Embryonic facial prominence (tissue), 1 donor: ENCODE measurements around the gene MVB12B.

Experiments
- DNase-seq: peaks from one replicate; pipeline ENCODE4 v3.0.0-alpha.2; 2016; ENCODE audit errors: extremely low spot score

MVB12B gene

DNA sequence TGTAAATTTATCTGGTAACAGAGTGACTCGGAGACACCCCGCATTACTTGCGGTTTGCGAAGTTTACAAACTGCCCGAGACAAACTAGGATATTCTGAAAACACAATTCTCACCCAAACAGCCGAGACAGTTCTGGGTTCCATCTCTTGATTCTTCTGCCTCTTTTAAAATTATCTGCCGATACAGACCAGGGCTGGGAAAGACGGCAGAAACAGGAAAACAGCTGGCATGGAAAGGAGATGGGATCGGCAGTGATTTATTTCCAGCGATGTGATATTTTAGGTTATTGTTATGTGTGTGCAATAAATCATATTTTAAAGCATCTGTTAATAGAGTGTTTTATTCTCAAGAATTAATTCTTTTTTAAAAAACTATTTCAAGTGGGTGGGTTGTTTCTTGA is 193.8 kb downstream of the MVB12B start:
- DNase-seq = no peak

DNA sequence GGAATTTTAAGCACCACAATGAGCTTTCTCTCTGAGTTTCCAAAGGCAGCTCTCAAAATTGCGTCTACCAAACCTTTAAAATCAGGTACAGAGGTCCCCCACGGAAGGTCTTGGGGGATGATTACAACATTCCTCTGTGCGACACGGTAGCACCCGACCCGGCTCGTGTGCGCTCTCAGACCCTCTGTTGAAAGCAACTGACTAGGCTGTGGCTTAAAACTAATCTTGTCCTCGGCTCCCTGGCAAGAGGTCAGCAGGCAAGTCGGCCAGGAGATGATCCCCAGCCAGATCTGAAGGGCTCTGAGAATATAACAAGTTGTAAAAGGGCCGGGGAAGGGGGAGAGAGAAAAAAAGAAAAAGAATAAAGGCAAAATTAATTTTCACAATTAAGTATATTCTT is 194.5 kb downstream of the MVB12B start:
- DNase-seq = no peak

DNA sequence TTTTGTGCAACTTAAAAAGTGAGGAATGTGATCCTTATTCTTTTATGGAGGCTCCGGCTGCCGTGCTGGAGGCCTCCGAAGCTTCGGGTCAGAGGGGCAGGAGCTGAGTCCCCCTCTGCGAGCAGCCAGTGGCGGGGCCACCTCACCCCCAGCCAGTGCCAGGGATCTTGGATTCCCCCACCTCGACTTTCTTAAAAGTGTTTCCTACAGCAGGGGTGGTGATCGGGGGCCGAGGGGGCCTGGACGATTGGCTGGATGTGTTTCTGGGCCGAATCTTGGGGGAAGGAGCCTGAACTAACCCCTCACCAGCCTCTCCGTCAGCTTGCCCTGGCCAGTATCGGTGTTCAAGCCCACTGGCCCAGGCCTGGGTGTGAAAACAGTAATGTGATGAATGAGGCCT is 194.9 kb downstream of the MVB12B start:
- no peak for DNase-seq

DNA sequence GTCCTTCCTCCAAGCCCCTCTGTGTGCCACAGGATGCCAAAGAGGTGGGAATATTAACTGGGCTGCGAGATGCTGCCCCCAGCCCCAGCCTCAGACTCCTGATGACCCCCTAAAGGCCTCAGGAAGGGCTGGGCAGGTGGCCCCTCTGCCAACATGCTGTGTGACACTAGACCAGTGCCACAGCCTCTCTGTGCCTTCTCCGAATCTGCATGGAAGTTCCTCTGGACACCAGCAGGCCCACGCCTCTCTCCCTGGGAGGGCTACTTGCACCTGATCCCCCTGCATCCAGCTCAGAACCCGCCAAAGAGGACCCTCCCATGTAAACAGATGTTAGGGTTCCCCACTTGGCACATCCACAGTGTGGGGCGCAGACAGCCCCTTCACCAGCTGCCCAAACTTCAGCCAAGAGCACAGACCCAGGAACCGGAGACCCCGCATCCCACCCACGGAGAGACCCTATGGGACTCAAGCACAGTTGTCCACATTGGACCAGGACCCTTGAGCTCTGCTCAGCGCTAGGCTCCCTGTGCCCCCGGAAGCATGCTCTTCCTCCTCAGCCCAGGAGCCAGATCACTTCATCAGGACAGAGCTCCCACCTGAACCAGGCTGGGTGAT is 195.5 kb downstream of the MVB12B start:
- DNase-seq = no peak

DNA sequence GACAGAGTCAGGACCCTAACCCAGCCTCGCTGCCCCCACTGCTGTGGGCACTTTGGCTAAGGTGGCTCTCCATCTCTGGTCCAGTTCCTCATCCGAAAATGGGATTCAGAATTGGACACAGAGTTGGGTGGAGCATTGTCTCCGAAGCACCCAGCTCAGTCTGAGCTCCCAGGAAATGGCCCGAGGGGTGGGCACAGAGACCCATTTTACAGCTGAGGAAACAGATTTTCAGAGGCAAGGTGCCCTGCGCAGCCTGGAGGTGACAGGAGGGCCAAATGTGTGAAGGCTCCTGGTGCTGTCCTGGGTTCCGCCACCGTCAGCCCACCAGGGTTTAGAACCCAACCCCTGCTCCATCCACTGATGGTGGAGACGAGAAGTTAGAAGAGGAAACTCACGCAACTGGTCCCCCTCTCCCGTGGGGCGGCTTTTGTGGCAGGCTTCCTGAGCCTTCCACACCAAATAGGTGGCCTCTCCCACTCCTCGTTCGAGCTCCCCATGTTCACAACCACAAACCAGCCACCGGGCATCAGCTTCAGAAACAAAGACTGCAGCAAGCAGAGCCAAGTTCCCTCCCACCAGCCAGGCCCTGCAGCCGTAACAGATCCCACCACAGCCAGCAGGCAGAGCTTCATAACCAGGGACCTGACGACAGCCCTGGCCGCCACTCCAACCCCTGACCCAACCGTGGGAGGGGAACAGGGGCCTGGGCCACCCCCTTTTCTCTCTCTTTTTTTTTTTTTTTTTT is 196.2 kb downstream of the MVB12B start:
- DNase-seq = no peak

DNA sequence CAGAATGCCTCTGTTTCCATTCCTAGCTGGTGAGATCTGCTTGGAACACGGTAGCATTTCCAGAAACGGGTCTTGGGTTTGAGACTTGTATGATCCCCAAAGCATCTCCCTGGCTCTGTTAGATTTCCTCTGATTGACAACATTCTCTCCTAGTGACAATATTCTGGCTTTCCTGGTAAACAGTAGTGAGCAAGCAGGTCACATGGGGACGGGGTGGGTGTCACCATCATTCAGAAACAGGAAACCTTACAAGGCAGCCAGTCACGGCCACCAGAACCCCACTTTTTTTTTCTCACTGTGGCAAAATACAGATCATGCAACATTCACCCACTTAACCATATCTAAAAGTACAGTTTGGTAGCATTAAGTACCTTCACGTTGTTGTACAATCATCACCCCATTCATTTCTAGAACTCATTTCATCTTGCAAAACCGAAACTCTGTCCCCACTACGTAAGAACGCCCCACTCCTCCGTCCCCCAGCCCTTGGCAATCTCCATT is 197.0 kb downstream of the MVB12B start:
- DNase-seq = no peak

DNA sequence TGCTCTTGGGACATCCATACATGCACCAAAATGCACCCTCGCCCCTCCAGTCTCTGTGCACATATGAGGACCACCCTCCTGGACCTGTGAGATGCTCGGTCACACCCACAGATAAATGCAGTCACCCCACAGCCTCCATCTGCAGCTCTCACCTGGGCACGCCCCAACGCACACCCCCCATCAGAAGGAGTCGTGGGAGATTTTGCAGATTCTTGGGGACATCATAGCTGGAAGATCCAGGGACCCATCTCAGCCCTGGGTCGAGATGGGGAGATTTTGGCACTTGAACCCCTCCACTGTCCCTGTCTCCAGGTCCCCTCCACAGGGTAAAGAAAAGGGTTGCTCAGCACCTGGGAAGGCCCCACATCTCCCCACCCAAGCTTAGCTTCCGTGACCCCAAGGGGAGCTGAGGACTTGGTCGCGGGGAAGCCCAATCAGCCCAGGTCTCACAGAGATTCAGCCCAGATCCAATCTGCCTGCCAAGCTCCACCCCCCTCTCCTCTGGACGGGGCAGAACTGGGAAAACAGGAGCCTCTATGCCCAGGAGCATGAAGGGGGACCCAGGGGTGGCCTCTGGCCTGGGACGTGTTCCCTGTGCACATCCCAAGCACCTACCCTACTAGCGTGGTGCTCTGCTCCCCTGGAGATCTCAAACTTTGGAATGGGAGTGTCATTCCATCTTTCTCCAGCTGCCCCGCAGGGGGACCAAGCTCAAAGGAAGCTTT is 197.9 kb downstream of the MVB12B start:
- DNase-seq = no peak

DNA sequence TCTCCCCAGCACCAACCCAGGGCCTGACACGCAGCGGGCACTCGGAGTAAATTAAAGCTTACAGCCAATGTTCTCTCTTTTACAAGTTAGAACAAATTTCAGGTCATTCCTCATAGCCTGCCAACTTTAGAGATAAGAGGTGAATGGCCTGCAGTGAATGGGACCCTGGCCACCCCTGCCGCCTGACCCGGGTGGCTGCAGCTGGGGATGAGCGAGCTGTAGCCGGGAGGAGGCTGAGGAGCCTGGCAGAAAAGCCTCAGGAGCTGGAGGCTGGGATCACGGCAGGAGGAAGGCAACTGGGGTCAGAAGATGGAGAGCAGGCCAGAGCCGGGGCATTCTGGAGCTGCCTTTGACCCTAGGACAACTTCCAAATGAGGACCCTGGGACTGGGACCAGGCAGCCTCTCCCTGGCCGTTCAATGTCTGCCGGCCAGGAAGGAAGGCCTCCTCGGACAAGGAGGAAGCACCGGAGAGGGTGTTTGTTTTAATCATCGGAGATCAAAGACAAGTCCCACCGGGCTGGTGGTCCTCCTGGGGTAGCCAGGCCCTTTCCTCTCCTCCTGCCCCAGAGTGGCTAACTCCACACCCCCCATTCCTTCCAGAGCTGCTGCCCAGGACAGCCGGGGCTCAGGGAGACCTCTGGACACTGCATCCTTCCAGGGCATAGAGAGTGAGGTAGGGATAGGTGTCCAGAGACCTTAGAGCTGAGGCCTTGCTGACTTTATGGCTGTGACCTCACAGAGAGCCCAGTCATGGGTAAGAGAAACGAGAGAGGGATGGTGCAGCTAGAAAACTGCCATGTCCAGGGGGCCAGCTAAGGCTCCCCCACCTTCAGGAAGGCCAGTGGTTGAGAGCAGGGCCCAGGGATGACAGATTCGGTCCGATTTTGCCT is 199.8 kb downstream of the MVB12B start:
- no peak for DNase-seq

DNA sequence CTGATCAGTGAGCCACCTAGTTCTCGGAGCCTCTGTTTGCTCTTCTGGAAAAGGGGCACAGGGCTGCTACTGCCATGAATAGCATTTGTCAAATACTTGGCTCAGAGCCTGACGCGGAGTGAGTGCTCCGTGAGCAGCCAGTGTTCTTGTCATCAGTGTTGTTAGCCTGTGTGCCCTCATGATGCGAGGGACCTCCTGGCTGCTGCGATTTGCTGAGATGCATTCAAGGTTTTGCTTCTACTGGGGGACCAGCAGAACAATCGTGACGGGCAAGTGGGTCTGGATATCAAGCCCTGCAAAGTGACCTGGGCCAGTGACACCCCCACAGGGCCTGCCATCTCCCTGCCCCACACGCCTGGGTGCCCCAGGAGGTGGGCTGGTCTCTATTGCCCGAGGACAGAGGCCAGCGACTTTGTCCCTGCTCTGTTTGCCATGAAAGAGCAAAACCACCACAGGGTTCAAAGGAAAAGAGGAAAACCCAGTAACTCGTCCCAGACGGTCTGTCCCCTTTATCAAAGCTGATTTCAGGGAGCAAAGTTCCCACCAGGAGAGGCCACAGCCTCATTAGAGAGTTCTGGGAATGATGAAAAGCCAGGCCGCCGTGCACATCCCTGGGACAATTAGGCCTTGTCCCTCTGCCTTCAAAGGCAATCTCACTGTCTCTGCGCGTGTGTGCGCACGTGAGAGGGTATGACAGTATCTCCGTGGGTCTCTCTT is 200.6 kb downstream of the MVB12B start:
- DNase-seq = no peak

DNA sequence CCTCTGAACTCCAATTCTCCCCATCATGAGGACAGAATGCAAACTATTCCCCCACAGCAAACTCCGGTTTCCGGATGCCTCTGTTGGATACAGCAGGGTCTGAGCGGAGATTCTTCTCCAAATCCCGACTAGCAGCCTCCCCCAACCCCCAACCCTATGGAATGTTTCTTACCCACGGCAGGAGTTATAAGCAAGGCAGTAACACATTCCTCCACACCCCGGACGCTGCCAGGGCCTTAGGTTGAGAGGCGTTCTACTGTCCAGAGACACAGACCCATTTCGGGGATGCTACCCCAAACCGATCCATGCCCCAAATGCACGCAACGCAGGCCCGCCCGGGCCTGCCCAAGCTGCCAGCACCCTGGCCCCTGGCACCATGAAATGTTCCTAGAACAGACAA is 201.5 kb downstream of the MVB12B start:
- no peak for DNase-seq

DNA sequence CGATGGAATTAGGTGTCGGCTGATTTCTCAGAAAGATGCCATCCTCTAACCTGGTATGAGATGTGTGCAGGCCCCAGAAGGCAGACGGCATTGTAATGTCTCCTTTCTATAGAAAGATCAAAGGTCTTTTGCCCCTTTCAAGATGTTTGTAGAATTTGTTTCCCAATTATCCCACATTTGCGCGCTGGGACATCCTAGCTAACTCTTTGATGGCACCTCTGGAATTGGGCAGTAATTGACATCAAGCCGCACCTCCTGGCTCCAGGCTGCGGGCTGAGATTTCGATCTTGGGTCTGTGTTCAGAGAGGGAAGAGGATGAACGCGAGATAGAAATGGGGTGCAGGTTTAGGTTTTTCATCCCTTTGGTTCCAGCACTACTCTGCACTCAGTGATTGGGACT is 202.3 kb downstream of the MVB12B start:
- DNase-seq = no peak

DNA sequence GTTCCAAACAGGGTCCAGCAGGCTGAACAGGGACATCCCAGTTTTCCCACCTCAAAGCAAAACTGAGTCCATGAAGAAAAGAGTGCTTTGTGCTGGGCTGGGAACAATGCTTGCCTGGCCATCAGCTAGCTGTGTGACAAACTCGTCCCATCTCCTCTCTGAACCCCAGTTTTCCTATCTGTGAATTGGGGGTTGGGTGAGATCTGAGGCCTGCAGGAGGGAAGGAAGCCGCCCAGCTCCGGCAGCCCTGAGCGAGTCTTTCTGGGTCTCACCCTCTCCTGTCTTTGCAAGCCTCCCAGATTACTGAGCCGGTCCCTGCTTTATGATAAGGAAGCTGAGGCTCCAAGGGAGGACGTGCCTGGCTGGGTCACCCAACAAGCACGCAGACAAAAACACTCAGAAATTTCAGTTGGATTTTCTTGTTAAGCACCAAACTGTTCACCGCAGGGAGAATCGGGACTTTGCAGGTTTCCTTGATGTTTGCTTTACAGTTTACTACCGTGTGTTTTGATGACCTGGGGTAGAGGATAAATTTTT is 204.5 kb downstream of the MVB12B start:
- DNase-seq = no peak

DNA sequence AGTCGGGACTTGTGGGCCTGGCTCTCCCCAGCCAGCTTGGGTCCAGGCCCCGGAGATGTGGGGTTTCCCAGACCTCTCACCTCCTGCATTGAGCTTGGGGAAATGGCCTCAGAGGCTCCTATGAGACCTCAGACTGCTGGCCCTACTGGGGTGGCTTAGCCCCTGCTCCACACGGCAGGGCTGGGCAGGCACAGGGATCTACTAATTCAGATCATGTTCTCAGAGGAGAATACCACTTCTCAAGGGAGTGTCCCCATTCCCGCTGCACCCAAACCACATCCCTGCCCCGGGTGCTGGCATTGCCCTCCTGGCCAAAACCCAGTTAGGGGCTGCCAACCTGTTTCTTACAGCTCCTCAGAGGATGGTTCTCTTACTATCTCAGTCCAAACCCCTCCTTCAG is 205.0 kb downstream of the MVB12B start:
- DNase-seq = no peak

DNA sequence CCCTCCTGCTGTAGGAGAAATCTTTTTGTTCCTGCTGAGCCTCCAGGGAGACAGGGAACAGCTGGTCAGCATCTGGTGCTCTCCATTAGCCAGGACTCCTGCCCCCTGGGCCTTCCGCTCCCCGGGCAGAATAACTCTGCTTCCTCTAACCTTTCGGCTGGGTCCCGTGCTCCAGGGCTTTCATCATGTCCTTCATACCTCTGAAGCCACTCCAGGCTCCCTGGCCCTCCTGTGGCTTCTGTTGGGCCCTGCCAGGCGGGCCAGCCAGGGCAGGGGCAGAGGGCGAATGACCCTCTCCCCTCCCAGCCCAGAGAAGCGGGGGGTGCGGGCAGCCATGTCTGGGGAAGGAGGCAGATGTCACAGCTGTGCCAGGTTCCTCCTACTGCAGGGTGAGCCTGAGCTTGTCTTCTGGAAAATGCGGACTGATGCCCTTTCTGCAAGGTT is 205.4 kb downstream of the MVB12B start:
- DNase-seq = no peak

DNA sequence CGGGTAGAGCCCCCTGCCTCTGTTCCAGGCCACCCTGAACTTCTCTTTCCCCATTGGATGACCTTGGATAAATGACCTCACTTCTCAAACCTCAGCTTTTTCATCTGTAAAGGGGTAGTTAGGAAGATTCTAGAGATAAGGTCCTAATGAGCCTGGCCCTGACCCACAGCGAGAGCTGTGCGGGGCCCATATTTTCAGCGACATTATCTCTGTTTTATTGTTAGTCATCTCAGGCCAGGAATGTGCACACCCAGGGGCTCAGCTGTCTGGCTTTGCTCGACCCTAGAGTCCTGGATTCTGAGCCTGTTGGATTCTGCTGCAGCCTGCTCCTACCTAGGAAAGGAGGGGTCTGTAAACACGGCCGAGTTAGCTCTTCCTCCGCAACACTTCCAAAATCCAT is 205.9 kb downstream of the MVB12B start:
- DNase-seq = no peak

DNA sequence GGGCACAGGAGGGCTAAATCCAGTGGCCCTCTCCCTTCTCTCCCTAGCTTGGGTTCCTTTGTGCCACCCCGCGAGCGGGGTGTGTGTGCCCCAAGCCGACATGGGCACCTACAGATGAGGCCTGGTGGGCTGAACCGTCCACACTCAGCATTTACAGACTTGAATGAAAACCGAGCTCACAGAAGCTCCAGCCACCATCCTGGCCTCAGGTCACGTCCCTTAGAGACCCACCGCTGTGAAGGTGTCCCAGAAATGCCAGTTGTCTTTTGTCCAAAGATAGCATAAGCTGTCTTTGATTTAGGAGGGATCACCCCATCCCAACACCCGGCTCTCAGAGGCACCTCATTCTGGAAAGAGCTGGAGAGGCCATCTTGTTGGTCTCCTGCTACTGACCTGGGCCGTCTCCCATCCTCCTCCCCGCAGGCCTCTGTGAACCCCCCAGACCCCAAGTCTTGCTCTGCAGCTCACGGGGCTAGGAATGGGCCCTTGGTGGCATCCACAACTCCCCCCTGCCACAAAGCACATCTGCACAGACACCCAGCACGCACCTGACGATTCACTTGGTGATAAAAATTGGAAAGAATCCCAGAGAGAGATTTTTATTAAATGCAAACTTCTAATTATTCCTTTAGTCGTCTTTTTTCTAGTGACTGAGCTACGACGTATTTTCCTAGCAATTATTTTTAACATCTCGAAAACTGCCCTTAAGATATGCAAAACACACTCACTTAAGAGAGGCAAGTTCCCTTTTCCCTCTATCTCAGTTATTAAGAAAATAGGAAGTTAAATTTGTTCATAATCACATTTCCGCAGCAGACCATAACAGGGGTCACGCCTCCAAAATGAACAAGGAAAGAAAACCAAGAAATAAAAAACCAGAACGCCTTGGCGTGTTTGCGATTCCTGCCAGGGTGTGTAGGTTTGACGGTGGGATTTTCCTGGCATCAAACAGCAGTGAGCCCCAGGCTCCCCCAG is 206.6 kb downstream of the MVB12B start:
- no peak for DNase-seq

DNA sequence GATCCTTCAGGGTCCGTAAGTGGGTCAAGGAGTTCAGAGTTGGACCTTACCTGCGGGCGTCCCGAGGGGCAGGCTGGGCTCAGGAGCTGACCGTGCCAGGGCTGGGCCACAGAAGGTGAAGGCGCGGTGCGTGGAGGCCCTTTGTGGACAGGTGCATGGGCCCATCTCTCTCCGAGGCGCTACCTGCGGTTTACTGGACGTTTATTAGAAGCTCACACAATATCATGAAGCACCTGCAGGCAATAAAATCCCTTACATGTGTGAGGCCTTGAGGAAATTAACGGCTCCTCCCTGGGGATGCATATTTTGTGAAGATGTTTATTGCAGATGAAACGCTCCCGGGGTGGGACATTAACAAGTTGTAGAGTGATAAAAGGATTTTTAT is 207.3 kb downstream of the MVB12B start:
- no peak for DNase-seq

DNA sequence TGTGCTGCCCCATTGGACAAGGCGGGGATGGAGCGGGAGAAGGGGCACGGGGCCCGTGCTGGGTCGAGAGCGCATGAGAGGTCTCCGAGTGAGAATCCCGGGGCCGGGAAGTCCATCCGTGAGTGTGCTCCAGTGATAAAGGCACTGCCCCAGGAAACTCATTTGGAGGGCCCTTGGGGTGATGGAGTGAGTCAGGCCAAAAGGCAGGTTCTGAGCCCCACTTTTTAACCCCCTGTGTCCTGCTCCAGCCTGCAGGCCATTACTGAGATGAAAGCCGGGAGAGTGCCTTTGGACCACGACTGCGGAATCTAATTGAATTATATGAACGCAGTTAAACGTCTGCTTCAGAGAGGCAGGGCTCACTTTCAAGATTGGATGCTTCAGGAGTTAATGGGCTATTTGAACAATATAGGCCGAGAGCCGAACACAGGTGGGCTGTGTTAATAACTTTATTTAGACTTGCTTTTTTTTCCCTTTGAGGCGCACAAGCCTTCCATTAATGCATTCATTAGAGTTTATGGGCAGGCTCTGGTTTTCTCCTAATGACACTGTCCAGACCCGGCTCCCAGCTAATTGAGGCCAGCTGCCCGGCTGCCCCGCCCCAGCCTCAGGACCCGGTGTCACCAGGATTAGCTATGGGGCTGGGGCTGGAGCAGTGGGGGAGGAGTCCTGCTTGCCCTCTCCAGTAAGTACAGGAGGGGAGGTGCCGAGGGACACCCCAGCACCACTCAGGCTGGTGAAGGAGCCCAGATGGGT is 208.0 kb downstream of the MVB12B start:
- no peak for DNase-seq

DNA sequence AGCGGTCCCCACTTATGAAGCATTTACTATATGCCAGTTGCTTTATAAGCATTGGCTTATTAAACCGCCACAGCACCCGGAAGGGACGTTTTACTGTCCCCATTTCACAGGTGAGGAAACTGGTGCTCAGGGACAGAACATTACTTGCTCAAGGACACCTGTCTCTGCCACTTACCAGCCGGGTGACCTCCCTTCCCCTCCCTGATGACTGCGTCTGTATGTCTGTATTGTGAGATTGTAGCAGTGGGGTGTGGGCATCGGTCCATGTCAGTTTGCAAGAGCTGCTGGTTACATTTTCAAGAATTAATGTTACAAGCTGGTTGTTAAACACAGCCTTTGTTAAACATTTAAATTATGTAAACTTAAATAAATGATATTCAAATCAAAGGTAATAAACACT is 209.5 kb downstream of the MVB12B start:
- DNase-seq = no peak
